Epithelial cell of esophagus (primary cell): ENCODE measurements around the gene PAQR3.

Experiments used
- DNase-seq: peaks from one replicate; pipeline ENCODE4 v3.0.0; 2010; ENCODE audit warnings: low read depth
- H3K4me3 ChIP-seq: 2 replicates; pipeline ENCODE4 v1.5.1; 2011; ENCODE audit warnings: mild to moderate bottlenecking, low read length, control low read depth
- CTCF ChIP-seq: IDR thresholded peaks from 2 replicates; pipeline ENCODE4 v1.5.1; 2011; ENCODE audit warnings: low read depth, mild to moderate bottlenecking, low read length, control low read depth, inconsistent platforms; ENCODE audit not compliant: insufficient read depth; ENCODE audit errors: missing control alignments

Gene PAQR3

GRCh38 chr4:78938868-78939666 lies at the start of gene PAQR3:
Gene PAQR3, minus strand, starts transcription at chr4:78939438. Its CDS starts 214 bp downstream, at chr4:78939224.
- peak; percentile 85 for DNase-seq
- no peak for TF ChIP-seq CTCF
- H3K4me3 ChIP-seq = peak within 1 kb of the TSS; percentile 87

- TF ChIP-seq CTCF = no peak
- DNase-seq = no peak
- no peak overlapping the region for H3K4me3 ChIP-seq
These were observed 48.4 kb upstream of the PAQR3 start for GRCh38 chr4:78987683-78988082.

GRCh38 chr4:78984593-78984992 lies 45.4 kb upstream of the PAQR3 start:
- no peak for TF ChIP-seq CTCF
- no peak for DNase-seq
- H3K4me3 ChIP-seq = no peak overlapping the region

GRCh38 chr4:78975865-78976264 lies 36.6 kb upstream of the PAQR3 start:
- H3K4me3 ChIP-seq = no peak overlapping the region
- no peak for DNase-seq
- no peak for TF ChIP-seq CTCF

GRCh38 chr4:78971776-78972175 lies 32.5 kb upstream of the PAQR3 start:
- DNase-seq = no peak
- TF ChIP-seq CTCF = no peak
- no peak overlapping the region for H3K4me3 ChIP-seq

GRCh38 chr4:78971326-78971725 lies 32.1 kb upstream of the PAQR3 start:
- no peak overlapping the region for H3K4me3 ChIP-seq
- DNase-seq = no peak
- TF ChIP-seq CTCF = no peak

- TF ChIP-seq CTCF = no peak
- H3K4me3 ChIP-seq = no peak overlapping the region
- DNase-seq = no peak
These were observed 23.4 kb upstream of the PAQR3 start for GRCh38 chr4:78962597-78963115.
